Gastrocnemius medialis (tissue), 4 donors: ENCODE measurements around the gene OSBPL10.

Experiments
- CTCF ChIP-seq, 5 experiments: fragments of 450-650 bp in 3 of 5; fragments of 200-600 bp in 2 of 5; sonication (generic) in 2 of 5; IDR thresholded peaks in 4 of 5; conservative IDR thresholded peaks in 1 of 5; 1 replicate in 4 of 5; 2 replicates in 1 of 5; pipeline ENCODE4 v1.5.1; 2016 to 2019; ENCODE audit warnings: antibody characterized with exemption in 5 of 5, mild to moderate bottlenecking in 3 of 5, moderate library complexity in 3 of 5
- POLR2A ChIP-seq, 2 donors: fragments of 450-650 bp; IDR thresholded peaks; one replicate each; pipeline ENCODE4 v1.6.1; 2017; ENCODE audit warnings: antibody characterized with exemption in 2 of 2, mild to moderate bottlenecking in 2 of 2, moderate library complexity in 2 of 2

DNA sequence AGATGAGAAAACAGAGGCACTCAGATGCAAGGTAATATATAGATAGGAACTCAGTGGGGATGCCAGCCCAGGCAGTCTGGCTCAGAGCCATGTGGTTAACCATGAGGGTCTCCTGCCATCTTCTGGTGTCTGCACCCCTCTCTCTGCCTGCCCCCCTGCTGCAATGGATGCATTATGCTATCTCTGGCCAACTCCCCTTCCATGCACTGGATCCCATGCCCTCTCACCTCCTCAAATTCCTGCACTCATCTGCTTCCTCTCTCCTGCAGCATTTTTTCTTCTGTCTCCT, 285.1 kb downstream of the OSBPL10 start:
- TF ChIP-seq CTCF (IDR thresholded peaks at IDR 0.05 in 4 of 5, conservative IDR thresholded peaks at IDR 0.05 in 1 of 5) (no peak), POLR2A (IDR thresholded peaks at IDR 0.05) (no peak)
